Hematopoietic multipotent progenitor cell treated with erythropoietin and hydrocortisone succinate and interleukin-3 and kit ligand, for 15 days (in vitro differentiated cells): ENCODE measurements around the gene FAM184A.

Source experiments
- DNase-seq: peaks from one replicate; pipeline ENCODE4 v3.0.0-alpha.2; 2015; ENCODE audit warnings: low spot score

FAM184A gene

DNA sequence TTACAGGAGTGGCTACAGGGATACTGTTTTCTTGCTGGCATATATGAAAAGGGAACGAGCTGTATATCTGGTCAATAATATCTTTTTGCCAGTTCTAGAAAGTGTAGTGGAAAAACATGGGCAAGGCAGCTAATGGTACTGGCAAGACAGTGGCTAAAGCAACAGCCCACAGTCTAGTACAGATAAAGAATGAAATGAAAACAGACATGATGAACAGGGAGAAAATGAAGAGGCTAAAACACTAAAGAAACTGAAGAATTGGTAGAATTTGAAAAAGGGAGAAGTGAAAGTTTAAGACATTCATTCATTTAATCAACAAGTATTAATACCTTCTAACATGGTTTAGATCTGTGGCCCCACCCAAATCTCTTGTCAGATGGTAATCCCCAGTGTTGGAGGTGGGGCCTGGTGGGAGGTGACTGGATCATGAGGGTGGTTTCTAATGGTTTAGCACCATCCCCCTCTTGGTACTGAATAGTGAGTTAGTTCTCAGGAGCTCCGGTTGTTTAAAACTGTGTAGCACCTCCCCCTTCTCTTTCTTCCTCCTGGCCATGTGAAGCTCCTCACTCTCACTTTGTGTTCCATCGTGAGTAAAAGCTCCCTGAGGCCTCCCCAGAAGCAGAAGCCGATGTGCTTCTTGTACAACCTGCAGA, 18.1 kb downstream of the FAM184A start:
- DNase-seq, result no peak

DNA sequence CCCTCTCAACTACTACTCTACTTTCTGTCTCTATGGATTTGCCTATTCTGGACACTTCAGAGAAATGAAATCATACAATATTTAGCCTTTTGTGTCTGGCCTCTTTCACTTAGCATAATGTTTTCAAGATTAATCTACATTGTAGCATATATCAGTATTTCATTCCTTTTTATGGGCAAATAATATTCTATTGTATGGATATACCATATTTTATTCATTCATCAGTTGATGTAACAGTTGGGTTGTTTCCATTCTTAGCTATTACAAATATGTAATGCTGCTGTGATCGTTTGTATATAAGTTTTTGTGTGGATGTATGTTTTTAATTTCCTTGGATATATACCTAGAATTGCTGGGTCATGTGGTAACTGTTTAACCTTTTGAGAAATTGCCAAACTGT, 23.4 kb downstream of the FAM184A start:
- DNase-seq, result no peak

DNA sequence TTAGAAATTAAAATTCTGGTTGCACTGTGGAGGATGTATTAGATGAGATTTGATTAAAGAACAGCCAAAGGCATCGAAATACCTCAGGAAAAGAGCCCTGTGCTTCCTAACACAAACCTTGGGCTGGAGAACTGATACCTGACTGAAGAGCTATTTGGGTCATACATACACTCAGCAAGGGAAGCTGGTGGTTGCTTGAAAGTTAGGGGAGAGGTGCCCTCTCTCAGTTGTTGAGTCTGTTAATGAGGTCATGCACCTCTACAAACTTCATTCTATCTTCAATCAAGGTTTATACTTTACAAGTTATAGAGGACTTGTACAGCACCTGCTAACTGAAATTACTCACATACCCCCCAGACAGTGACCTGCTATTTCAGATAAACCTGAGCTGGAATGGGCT, 25.5 kb downstream of the FAM184A start:
- no peak for DNase-seq

DNA sequence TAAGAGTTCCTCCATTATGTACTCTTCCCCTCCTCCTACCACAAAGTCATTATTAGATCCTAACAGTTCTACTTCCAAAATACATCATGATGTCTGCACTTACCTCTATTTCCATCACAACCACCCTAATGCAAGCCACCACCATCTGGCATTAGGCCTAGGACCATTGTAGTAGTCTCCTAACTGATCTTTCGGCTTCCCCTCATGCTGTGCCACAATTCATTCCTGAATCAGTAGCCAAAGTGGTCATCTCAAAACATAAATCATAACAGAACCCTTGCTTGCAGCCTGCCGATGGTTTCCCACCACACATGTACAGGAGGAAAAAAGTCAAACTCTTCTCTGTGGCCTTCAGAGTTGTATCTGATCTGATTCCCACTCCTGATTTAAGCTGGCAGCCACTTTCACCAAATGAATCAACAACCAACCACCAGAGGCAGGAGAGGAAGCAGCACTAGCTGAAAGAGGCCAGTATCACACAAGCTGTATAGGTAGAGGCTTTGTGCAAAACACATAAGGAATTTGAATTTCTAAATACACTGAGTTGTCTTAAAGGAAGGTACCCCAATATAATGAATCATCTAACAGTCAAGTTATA, 26.1 kb downstream of the FAM184A start:
- DNase-seq, result no peak

DNA sequence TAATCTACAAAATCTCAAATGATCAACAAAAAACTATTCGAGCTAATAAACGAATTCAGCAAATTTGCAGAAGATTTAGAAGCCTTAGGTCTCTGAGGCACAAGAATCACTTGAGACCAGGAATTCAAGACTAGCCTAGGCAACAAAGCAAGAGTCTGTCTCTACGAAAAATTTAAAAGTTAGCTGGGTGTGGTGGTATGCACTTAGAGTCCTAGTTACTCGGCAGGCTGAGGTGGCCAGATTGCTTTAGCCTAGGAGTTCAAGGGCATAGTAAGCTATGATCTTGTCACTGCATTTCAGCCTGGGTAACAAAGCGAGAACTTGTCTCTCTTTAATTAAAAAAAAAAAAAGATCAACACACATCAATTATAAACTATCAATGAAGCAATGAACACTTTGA, 34.2 kb downstream of the FAM184A start:
- no peak for DNase-seq

DNA sequence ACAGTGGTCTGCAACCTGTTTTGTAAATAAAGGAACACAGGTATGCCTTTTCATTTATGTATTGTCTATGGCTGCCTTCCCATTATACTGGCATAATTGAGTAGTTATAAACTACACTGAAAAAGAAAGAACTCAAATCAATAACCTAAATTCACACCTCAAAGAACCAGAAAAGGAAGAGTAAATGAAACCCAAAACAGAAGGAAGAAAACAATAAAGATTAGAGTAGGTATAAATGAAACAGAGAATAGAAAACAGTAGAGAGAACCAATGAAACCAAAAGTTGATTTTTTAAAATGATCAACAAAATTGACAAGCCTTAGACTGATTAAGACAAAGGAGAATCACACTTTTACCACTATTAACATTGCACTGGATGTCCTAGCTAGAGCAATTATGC, 34.7 kb downstream of the FAM184A start:
- no peak for DNase-seq

DNA sequence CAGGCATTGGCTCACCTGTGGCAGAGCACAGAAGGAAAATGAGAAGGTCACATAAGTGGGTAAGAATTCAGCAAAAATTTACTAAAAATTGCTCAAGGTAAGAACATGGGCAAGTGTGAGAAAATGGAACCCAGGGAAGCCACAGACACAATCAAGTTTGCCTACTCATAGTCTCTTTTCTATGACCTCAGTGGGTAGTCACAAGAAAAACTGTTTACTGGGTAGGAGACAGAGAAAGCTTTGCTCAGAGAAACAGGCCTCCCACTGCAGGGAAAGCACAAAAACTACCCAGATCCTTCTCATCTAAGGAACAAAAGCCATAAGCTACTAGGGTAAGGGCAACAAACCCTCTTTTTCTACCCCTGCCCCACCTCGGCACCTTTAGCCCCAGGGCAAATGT, 35.2 kb downstream of the FAM184A start:
- DNase-seq, result no peak

DNA sequence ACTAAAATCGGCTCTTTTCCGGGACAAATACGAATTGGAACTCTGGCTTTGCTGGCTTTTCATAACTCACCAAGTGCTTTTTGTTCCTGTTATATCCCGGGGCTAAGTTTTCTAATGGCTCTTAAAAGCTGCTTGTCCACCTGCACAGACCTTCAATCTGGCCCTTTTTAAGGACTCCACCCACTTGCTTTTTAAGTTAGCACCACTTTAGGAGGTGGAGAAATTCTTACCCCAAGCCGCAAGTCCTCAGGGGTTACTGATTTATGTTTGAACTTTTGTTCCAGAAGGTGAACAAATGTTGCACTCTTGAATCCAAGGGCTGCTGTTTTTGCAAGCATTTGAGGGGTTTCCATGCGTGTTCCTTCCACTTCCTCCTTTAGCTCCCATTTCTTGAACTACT, 37.8 kb downstream of the FAM184A start:
- no peak for DNase-seq

DNA sequence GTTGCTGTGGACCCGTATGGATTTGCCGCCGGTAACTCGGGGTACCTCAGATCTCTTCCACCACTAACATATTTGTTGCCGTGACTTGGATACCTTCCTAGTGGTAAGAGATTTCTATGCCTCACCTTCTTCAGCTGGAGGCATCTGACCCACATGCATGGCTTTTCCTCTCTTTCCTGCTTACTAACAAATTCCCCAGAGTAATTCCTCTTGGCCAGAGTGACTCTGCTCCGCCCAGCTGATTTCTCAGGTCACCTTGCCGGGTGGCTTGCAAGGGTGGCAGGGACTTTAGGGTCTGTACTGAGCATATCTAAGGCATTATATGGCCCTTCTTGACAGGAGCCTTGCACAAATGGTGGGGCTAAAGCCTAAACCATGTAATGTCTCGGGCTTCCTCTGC, 38.2 kb downstream of the FAM184A start:
- no peak for DNase-seq

DNA sequence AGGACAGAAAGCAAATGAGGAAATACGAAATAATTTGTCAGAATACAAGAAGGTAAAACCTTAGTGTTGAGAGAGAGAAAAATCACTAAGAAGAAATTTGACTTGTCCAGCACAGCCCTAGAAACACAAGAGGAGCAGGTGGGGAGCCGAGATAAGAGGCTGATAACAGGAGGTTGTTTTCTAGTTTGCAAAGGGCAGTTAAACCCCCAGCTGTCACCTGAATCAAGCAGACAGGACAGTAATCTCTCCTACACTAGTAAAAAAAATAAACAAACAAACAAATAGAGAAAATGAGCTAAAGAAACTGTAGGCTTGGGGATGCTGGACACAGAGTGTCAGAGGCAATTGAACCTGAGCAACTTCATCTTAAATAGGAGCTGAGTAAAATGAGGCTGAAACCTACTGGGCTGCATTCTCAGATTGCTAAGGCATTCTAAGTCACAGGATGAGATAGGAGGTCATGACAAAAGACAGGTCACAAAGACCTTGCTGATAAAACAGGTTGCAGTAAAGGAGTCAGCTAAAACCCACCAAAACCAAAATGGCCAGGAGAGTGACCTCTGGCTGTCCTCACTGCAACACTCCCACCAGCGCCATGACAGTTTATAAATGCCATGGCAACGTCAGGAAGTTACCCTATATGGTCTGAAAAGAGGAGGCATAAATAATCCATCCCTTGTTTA, 40.4 kb downstream of the FAM184A start:
- no peak for DNase-seq

DNA sequence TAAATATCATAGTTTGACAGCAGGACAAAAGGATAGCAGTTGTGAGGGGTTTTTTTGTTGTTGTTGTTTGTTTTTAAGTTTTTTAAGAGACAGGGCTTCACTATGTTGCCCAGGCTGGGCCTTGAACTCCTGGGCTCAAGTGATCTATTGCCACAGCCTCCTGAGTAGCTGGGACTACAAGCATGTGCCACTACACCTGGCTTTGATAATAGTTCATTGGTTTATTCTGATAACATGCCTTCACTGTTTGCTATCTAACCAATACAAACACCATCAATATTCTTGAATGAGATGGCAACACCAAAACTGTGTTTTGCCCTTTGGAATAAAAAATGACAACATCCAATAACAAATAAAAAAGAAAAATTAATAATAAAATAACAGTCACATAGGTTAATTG, 41.2 kb downstream of the FAM184A start:
- DNase-seq, result no peak

DNA sequence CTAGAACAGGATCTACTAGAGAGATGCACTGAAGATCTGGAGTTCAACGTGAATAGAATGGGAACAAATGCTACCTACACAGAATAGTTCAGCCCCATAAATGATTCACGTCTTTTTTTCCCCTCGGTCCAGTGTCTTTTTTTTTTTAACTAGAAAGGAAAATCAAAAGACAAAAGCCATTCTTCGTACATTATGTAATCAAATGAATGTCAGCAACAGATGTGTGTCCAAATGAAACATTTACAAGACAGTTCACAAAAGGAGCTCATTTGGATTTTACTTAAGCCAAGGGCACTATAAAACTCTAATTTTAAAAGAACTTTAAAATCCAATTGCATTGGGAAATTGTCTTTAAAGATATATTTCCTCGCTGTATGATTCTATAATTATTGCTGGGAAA, 42.4 kb downstream of the FAM184A start:
- no peak for DNase-seq

DNA sequence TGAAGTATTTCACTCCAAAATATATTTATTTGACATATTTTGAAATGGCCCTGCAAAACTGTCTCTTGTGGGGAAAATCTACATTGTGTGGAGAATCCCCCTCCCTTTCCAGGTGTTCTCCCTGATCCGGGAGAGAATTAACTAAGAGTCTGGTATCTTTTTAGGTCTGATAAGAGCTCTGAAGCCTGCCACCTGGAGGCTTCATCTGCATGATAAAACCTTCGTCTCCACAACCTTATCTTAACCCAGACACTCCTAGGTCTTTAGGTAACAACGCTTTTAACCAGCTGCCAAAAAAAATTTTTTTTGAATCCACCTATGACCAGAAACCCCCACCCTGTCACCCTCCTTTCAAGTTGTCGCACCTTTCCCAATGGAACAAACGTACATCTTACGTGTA, 43.0 kb downstream of the FAM184A start:
- DNase-seq, result no peak

DNA sequence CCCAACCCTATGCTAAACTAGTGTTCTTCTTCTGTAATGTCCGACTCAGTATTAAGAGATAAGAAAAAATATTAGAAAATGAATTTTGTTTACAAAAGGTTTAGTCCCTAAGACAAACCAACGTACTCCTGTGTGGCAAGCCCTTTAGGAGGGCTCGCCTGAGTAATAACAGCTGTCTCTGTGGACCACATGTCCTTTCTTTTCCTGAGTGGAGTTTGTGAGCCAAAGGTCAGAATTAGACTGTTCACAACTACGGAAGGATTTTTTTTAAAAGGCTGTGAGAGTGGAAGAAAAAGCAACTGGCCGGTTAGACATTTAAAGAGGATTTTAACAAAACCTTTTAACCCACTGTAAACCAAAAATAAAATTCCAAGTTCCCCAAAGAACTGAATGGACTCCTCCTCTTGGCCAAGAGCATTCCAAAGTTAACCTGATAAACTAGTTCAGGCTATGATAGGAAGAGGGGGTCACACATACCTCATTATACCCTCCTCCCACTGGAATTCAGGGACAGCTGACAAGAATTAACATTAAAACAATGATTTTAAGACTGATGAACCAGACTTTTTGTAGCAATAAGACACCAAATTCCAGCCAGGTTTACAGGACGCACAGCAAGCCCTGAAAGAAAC, 43.5 kb downstream of the FAM184A start:
- no peak for DNase-seq

DNA sequence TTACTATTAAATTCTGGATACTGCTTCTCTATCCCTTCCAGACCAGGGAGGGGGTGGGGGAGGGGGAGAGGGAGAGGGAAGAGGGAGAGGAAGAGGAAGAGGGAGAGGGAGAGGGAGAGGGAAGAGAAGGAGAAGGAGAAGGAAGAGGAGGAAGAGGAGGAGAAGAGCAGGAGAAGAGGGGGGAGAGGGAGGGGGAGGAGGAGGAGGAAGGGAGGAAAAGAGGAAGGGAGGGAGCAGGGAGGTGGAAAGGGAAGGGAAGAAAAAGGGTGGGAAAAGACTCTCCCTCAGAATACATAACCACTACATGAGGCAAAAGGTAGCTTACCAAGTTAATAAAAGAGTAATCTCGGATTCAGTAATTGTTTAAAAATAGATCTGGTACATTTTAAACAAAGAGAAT, 46.0 kb downstream of the FAM184A start:
- no peak for DNase-seq

DNA sequence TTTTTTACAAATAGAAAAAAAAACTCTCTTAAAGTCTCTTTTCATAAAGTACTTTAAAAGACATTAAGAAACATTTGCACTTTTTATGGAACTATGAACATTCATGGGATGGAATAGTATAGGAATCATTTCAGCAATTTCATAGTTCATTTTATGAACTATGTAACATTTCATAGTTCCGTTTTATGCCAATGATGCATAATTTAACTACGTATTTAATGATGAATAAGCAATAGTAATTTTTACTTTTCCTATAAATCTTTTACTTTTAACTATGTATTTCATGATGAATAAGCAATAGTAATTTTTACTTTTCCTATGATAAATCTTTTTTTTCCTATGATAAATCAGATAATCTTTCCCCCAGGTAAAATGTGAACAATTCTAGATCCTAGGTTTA, 47.7 kb downstream of the FAM184A start:
- DNase-seq, result no peak

DNA sequence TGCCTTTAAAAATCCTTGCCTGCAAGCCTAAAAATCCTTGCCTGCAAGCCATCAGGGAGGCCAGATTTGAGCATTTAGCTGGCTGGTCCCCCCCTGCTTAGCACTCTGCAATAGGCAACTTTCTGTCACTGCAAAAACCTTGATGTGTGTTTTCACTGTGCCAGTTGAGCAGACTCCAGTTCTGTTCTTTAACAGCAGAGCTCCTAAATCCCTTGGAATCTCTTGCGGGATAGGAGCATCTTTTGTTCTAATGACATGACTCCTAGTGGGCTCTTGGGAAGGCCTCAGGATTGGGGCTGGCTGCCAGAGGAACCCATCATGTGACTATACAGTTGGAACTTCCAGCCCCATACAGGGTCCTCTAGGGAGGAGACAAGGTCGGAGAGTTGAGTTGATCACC, 50.4 kb downstream of the FAM184A start:
- DNase-seq, result no peak

DNA sequence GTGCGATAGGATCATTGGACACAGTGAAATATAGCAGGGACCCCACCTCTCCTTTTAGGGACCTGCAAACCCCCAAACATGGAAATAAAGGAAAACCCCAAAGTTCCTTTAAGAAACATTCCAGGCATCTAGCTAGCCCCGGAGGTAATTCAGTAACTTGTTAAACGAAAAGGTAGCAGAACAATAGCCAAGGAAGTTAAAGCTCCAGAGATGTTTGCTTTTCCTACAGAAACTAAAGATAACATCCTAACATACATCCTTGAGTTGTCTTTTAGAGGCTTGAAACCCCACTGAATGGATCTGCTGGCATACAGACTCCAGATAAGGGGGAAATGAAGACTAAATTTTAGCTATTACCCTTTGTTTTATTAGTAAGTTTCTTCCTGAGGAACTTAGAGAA, 51.0 kb downstream of the FAM184A start:
- DNase-seq, result no peak

DNA sequence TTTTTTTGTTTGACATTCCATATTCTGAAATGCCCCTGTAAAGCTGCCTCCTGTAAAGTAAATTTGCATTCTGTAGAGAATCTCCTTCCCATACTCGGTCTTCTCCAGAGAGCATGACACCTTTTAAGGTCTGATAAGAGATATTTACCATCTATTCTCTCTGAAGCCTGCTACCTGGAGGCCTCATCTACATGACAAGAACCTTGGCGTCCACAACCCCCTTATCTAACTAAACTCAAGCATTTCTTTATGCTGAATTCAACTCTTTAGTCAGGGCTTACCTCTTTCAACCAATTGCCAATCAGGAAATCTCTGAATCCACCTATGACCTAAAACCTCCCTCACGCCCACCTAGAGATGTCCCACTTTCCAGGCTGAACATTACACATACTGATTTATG, 51.6 kb downstream of the FAM184A start:
- DNase-seq, result no peak

DNA sequence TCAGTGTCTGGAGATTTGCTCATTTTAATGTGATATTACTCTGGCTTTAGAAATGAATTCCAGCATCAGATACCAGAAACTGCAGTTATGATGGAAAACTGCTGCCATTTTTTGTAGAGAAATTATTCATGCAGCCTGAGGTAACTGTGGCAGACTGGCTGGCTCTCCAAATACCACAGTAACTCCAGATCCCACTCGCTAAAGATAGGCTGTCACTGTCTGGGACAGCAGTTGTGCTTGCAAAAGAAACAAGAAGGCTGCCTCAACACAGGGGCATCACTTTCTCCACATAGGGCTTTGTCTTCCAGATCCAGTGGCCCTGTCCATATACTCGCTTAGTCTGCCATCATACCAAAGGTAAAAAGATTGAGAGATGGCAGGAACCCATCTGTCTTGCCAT, 52.7 kb downstream of the FAM184A start:
- DNase-seq, result no peak

DNA sequence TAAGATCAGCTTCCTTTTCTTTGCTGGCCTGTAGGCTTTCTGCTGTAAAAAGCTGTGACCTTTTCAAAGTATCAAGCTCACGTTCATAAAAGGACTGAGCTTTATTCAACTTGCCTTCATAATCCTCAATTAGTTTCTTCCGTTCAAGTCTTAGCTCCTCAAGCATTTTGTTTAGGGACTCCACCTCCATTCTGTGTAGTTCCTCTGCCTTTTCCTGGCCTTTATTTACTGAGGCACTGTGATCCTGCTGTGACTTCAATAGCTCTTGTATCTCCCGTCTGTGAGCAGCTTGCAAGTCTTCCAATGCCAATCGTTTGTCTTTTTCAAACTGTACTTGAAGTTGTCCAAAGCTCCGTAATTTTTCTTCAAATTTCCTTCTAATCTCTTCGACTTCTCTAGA, 54.4 kb downstream of the FAM184A start:
- DNase-seq, result no peak

DNA sequence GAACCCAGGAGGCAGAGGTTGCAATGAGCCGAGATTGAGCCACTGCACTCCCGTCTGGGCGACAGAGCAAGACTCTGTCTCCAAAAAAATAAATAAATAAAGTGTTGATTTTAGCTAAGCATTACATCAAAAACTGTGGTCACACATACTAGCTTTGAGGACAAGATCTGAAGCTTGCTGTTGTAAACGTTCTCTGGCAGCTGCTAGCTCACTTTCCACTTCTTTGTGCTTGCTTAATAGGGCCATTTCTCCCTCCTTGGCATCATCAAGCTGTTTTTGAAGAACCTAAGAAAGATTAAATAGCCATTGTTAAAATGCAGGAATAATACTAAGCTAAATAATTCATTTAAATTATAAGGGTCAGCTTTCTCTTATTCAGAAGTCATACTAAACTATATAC, 55.7 kb downstream of the FAM184A start:
- DNase-seq, result no peak
